NCI-H1930 (cell line): ENCODE results near the gene ZAP70.

Experiments used
- DNase-seq, 2 experiments: peaks; one replicate each; lab custom pipeline; 2025; lab: John Stamatoyannopoulos, UW

The ZAP70 gene

GRCh38 chr2:97734061-97735051 lies 21.0 kb downstream of the ZAP70 start:
- no peak for DNase-seq

- DNase-seq = no peak
Observed at GRCh38 chr2:97735161-97735561, 21.8 kb downstream of the ZAP70 start.

GRCh38 chr2:97736185-97736584 lies 22.8 kb downstream of the ZAP70 start:
- no peak for DNase-seq

DNA sequence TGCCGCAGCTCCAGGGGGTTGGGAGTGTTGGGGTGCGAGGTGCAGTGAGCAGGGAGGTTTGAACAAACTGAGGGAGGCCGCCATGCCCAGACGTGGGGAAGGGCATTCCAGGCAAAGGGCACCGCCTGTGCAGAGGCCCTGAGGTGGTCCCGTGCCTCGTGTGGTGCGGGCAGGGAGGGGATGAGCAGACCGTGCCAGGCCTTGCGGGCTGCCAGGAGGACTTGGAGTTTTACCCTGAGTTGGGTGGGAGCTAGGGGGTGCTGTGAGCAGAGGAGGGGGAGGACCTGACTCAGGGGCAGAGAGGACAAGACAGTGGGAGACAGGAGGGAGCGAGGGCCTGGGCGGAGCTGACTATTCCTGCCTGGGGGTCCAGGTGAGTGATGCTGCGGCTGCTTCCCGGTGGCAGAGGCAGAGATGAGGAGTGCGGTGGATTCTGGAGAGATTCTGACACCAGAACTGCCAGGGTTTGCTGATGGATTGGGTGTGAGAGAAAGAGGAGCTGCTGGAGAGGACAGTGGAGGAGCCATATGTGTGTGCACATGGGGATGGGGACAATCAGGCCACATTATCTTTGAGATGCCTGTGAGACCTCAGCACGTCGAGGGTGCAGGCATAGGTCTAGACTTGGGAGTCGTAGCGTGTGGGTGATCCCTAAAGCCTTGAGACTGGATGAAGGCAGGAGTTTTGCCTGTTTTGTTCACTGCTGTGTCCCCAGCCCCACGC lies 23.4 kb downstream of the ZAP70 start:
- no peak for DNase-seq

DNA sequence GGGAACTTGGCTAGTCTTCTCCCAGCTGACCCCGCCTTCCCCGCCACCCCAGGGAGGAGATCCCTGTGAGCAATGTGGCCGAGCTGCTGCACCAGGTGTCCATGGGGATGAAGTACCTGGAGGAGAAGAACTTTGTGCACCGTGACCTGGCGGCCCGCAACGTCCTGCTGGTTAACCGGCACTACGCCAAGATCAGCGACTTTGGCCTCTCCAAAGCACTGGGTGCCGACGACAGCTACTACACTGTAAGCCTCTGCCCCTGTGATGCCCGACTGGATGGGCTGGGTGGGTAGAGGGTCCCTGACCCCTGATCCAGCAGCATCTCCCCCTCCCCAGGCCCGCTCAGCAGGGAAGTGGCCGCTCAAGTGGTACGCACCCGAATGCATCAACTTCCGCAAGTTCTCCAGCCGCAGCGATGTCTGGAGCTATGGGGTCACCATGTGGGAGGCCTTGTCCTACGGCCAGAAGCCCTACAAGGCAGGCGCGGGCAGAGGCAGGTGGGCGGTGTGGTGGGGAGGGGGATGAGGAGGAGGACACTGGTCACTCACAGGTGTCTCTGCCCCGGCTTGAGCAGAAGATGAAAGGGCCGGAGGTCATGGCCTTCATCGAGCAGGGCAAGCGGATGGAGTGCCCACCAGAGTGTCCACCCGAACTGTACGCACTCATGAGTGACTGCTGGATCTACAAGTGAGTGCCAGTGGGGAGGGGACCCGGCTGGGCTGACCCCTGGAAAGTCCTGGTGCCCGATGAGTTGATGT lies 24.2 kb downstream of the ZAP70 start:
- no peak for DNase-seq

- DNase-seq = no peak
Observed at GRCh38 chr2:97738179-97739019, 25.0 kb downstream of the ZAP70 start.

- DNase-seq = no peak
Observed at GRCh38 chr2:97739020-97739892, 25.9 kb downstream of the ZAP70 start.

DNA sequence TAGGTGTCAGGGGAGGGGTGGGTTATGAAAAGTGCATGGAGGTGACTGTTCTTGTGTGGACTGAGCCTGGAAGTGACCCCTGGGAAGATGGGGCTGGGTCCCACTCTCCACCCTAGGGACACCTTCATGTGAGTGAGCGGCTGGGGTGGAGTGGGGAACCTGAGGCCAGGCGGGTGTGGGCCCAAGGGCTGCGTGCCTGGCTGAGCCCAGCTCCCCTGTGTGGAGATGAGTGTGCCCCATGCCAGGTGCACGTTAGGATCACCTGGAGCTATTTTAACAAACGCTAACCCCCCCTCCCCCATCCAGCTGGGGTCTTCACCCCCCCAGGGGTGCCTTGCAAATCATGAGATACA lies 26.5 kb downstream of the ZAP70 start:
- no peak for DNase-seq

DNA sequence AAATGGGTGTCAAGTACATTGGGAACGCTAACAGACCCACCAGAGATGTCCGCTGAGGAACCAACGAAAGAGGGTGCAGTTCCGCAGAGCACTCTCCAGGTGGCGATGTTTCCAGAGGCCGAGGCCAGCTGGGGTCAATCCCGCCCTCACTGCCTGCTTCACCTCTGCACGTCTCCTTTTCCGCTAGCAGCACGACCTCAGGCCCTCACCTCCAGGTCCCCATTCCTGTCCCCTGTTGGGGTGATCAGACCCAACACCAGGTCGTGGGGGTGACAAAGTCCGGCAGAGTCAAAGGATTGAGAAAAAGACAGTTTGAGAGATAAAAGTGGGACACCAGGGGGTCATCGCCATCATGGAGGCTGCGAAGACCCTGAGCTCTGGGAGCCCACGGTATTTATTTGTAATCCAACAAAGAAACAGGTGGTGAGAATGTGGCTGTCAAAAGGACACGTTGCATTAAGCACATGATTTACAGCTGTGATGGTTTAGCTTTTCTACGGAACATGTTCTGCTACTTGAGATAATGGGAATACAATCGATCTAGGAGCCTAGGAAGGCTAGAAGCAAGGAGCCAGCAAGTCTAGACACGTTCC lies 27.3 kb downstream of the ZAP70 start:
- peak in 1 of 2 experiments; percentile 28 for DNase-seq

DNA sequence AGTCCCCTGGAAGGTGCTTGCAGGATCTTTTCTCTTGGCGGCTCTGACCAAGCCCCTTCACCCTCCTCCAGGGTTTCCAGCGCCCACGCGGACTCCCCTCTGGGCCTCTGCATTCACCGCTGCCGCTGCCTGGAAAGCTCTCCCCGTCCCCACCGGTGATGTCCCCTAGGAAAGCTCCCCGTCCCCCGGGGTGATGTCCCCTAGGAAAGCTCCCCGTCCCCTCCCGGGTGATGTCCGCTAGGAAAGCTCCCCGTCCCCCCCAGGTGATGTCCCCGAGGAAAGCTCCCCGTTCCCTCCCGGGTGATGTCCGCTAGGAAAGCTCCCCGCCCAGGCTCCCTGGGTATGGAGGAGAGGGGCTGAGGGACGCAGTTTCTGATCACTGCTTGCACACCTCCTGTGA lies 27.9 kb downstream of the ZAP70 start:
- no peak for DNase-seq

DNA sequence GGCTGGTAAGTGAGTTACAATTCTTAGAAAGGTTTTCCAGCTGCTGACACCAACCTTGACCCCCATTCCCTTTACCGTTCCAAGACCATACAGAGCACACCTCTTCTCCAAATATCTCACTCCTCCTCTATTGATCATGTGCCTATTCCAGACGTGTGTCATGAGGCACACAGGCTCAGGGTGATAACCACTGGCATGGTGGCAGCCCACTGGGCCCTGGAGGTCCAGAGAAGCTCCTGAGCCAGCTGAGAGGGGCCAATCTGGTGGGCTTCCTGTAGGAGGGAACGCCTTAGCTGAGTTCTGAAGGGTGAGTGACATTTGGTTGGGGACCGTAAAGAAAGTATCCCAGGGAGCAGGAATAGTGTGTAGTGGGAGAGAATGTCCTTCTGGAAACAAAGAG lies 28.3 kb downstream of the ZAP70 start:
- no peak for DNase-seq

- DNase-seq = no peak
Observed at GRCh38 chr2:97742381-97742847, 29.0 kb downstream of the ZAP70 start.

DNA sequence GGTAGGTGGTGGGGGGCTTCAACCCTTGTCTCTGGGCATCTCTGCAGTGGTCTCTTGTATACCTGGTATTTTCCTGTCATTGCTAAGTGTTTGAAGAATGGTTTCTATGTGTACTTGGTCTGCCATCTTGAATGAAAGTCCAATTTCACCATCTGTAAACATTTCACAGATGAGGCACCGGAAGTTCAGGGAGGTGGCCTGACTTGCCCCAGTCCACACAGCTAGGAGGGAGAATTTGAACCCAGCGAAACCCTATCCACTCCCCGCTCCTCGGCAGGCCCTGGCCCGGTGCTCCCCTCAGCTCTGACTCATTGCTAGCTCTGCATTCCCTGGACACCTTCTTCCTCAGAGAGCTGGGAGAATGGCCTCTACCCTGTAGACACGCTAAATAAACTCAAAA lies 30.5 kb downstream of the ZAP70 start:
- DNase-seq = no peak

DNA sequence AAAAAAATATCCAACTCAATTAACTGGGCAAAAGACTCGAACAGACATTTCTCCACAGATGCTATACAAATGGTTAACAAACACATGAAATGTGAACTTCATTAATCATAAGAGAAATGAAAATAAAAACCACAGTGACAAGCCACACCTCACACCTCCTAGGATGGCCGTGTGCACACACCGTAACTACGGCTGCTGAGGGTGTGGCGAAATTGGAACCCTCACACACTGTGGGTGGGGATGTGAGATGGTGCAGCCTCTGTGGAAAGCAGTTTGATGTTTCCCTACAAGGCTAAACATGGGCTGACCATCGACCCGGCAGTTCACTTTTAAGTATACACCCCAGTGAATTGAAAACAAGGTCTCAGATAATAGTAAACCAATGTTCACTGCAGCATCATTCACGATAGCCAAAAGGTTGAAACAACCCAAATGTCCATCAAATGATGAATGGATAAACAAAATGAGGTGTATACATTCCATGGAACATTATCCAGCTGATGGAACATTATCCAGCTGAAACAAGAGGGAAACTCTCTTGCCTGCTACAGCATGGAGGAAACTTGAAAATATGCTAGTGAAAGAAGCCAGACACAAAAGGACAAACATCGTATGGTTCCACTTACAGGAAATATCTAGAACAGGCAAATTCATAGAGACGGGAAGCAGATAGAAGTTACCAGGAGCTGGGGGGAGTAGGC lies 32.2 kb downstream of the ZAP70 start:
- no peak for DNase-seq

DNA sequence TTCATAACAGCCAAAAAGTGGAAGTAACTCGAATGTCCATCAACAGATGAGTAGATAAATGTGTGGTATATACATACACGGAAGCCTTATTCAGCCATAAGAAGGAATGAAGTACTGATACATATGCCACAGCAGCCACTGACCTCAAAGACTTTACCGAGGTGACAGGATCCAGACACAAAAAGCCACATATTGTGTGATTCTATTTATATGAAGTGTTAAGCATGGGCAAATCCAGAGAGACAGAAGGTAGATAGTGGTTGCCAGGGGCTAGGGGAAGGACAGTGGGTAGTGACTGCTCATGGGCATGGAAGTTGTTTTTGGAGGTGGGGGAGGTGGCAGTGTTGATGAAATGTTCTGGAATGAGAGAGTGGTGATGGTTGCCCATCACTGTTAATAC lies 33.9 kb downstream of the ZAP70 start:
- DNase-seq = no peak

DNA sequence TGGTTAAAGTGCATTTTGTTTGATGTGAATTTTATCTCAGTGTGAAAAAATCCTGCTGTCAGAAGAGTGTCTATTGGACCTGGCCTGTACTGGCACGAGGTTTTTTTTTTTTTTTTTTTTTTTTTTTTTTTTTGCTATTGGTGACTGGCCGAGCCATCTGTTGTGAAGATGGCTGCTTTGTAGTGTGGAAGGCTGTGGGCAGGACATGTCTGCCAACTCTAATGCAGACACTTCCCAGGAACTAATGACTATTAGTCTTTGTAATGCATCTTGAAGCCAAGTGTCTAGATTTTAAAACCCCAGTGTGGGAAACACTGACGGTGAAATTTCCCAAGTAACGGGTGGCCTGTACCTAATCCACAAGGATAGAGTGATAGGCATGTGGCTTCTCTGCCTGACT lies 34.3 kb downstream of the ZAP70 start:
- no peak for DNase-seq

DNA sequence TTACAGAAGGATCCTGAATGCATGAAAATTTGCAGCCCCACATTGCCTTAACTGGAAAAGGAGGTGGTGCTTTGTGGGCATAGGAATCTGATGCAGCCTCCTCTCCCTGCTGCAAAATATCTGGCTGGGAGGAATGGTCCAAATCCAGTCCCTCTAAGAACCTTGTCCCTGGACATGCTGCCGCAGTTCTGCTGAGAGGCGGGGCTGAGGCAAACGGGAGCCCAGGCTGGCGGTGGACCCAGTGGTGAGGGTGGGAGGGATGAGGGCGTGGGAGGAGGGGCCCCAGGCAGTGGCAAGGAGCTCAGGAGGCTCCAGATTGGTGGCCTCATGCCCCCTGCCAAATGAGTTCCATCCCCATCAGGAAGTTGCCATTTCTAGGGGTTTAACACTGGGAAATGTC lies 36.2 kb downstream of the ZAP70 start:
- no peak for DNase-seq

DNA sequence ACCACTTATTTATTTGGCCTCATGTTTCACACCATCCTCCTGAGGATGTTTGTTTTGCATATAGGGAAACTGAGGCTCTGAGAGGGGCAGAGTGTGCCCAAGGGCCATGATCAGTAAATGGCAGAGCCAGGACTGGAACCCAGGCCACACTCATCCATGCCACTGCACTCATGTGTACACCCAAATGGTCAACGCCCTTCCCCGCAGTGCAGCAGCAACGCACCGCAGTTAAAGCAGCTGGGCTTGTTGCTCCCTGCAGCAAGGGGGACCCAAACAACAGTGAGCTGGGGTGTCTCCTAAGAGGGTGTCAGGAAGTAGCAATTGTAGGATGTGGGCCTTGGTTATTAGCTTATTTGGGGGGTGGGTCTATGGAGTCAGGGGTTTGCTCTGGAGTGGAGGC lies 36.6 kb downstream of the ZAP70 start:
- no peak for DNase-seq

- DNase-seq = no peak
Observed at GRCh38 chr2:97751752-97752151, 38.4 kb downstream of the ZAP70 start.
